Measurements from ENCODE around the gene LOXL4. TPM values are rescaled to one million over a fixed set of nuclear protein-coding genes. Genes with fewer than 3 reads are reported as not detected.

The LOXL4 gene
- total RNA-seq, 1 donor from 2014 or later, result not detected

GRCh38 chr10:98201760-98202159, 66.2 kb downstream of the LOXL4 start:
- H3K9me3 Mint-ChIP-seq, result no peaks in the 10 kb centered on the region
- DNase-seq (no peak), ATAC-seq (ENCODE audit: low read depth) (no peak)
- peaks cover 7% of the 10 kb centered on the region for H3K4me1 Mint-ChIP-seq
- POLR2A ChIA-PET, result no interaction called here
- intact Hi-C loops (cut with micrococcal nuclease), result no loop called here
- H3K27ac Mint-ChIP-seq, result no peak overlapping the region
- H3K27me3 Mint-ChIP-seq, result no peaks in the 10 kb centered on the region
- CTCF ChIA-PET, result no interaction called here
- TF ChIP-seq CTCF (IDR thresholded peaks at IDR 0.05), result no peak
- H3K36me3 Mint-ChIP-seq (ENCODE audit: low read depth), result peaks cover 16% of the 10 kb centered on the region
- H3K4me3 Mint-ChIP-seq, result no peak overlapping the region

Other genes with a start within 250 kb of the LOXL4 start
- gene CRTAC1, start 237.6 kb downstream of the LOXL4 start, total RNA-seq, result not detected in 2 replicates
- gene R3HCC1L, start 133.5 kb downstream of the LOXL4 start, total RNA-seq, result 24.4 and 24.9 TPM in 2 replicates
- 11.4 and 12.9 TPM in 2 replicates for gene PYROXD2, start 147.0 kb upstream of the LOXL4 start, total RNA-seq
- gene HPS1, start 178.7 kb upstream of the LOXL4 start, total RNA-seq, result 104 and 106 TPM in 2 replicates